ENCODE measurements around the gene S100A9. TPM values are rescaled to one million over a fixed set of nuclear protein-coding genes. Genes with fewer than 3 reads are reported as not detected.
"Not testable (repeated sequence)": the region's sequence is repeated elsewhere in the genome, so short reads cannot be mapped to it uniquely, and the experiment has no call there.

Gene S100A9
- polyA plus RNA-seq, 1 donor from 2014 or later: not detected

DNA sequence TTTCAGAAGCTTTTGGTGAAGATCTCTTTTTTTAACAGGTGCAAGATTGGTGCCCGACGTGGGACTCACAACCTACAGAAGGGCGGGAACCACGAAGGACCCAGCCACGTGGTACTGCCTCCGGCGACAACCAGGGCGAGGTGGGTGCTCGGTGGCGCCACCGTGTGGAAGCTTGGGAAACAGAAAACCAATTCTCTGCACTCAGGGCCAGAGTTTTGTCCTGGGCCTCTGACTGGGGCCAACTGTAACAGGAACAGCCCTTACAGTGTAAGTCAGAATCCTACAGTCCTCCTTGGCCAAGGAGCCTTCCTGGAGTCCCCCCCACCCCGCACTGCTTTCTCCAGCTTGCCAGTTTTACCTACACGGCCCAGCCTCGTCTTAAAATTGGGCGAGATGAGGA is 47.1 kb downstream of the S100A9 start:
- Histone ChIP-seq H4K20me1 (ENCODE audit: insufficient read depth) (no peaks in the 10 kb centered on the region), H3K9me3 (ENCODE audit: low read length) (no peaks in the 10 kb centered on the region), H3K4me3 (ENCODE audit: low read length) (no peak overlapping the region), H2AFZ (ENCODE audit: low read depth, low read length) (no peak overlapping the region), H3K27me3 (ENCODE audit: insufficient read depth, low read depth, low read length) (no peaks in the 10 kb centered on the region), H3K27ac (ENCODE audit: low read length) (no peak overlapping the region), H3K79me2 (replicated peaks; ENCODE audit: insufficient read depth, low read length) (no peaks in the 10 kb centered on the region), H3K4me2 (ENCODE audit: low read length) (no peak overlapping the region), H3K36me3 (ENCODE audit: insufficient read depth, low read length) (no peaks in the 10 kb centered on the region), H3K9me2 (ENCODE audit: insufficient read depth, low read length) (no peaks in the 10 kb centered on the region), H3K9ac (ENCODE audit: low read length) (no peak overlapping the region), H3F3A (ENCODE audit: insufficient read depth, low read length, poor library complexity, severe bottlenecking) (no peaks in the 10 kb centered on the region)
- TF ChIP-seq, protein P1, sequence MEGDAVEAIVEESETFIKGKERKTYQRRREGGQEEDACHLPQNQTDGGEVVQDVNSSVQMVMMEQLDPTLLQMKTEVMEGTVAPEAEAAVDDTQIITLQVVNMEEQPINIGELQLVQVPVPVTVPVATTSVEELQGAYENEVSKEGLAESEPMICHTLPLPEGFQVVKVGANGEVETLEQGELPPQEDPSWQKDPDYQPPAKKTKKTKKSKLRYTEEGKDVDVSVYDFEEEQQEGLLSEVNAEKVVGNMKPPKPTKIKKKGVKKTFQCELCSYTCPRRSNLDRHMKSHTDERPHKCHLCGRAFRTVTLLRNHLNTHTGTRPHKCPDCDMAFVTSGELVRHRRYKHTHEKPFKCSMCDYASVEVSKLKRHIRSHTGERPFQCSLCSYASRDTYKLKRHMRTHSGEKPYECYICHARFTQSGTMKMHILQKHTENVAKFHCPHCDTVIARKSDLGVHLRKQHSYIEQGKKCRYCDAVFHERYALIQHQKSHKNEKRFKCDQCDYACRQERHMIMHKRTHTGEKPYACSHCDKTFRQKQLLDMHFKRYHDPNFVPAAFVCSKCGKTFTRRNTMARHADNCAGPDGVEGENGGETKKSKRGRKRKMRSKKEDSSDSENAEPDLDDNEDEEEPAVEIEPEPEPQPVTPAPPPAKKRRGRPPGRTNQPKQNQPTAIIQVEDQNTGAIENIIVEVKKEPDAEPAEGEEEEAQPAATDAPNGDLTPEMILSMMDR (IDR thresholded peaks at IDR 0.05; ENCODE audit: poor library complexity, severe bottlenecking): no peak
- TF ChIP-seq EZH2 (IDR thresholded peaks at IDR 0.05; ENCODE audit: borderline replicate concordance, insufficient read depth, low read length, poor library complexity, severe bottlenecking) (no peak), POLR2AphosphoS5 (IDR thresholded peaks at IDR 0.05) (no peak), MXI1 (conservative IDR thresholded peaks at IDR 0.05; ENCODE audit: poor library complexity, severe bottlenecking) (no peak), EP300 (conservative IDR thresholded peaks at IDR 0.05; ENCODE audit: poor library complexity, severe bottlenecking) (no peak), SMC3 (conservative IDR thresholded peaks at IDR 0.05; ENCODE audit: poor library complexity) (no peak), TAF1 (IDR thresholded peaks at IDR 0.05; ENCODE audit: low read depth) (no peak), RAD21 (conservative IDR thresholded peaks at IDR 0.05) (no peak)
- TF ChIP-seq, protein P2, sequence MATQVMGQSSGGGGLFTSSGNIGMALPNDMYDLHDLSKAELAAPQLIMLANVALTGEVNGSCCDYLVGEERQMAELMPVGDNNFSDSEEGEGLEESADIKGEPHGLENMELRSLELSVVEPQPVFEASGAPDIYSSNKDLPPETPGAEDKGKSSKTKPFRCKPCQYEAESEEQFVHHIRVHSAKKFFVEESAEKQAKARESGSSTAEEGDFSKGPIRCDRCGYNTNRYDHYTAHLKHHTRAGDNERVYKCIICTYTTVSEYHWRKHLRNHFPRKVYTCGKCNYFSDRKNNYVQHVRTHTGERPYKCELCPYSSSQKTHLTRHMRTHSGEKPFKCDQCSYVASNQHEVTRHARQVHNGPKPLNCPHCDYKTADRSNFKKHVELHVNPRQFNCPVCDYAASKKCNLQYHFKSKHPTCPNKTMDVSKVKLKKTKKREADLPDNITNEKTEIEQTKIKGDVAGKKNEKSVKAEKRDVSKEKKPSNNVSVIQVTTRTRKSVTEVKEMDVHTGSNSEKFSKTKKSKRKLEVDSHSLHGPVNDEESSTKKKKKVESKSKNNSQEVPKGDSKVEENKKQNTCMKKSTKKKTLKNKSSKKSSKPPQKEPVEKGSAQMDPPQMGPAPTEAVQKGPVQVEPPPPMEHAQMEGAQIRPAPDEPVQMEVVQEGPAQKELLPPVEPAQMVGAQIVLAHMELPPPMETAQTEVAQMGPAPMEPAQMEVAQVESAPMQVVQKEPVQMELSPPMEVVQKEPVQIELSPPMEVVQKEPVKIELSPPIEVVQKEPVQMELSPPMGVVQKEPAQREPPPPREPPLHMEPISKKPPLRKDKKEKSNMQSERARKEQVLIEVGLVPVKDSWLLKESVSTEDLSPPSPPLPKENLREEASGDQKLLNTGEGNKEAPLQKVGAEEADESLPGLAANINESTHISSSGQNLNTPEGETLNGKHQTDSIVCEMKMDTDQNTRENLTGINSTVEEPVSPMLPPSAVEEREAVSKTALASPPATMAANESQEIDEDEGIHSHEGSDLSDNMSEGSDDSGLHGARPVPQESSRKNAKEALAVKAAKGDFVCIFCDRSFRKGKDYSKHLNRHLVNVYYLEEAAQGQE (IDR thresholded peaks at IDR 0.05; ENCODE audit: borderline replicate concordance): no peak

DNA sequence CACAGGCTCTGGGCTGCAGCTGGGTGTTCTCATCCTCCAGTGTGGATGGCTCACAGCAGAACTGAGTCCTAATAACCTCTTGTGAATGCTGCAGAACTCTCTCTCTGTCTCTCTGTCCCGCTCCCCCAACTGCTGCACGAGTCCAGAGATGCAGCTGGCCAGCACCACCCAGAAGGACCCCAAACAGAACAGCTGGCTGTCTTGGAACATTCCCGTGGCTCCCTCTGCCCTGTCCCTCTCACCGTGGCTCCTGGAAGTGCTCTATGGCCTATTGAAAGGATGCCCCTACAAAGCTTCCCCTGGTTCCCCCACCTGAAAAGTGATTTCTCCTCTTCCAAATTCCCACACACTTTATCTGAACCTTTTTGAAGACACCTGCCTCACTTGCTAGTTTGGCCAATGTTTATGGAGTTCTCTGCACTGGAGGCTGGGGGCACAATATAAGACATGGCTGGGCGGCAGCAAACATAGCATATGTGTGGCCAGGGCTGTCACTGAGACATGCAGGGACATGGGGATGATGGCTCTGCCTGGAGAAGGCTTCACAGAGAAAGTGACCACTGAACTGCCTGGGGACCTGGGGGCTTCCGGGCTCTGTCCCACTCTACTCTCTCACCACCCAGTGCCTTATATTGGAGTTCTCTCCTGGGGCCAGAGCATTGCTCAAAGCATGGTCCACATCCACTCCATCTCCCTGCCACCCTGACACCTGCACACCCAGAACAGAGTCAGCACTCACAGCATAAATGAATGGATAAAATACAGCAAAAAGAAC is 48.4 kb downstream of the S100A9 start:
- not testable (repeated sequence) for H3K27ac ChIP-seq (ENCODE audit: low read length); H2AFZ ChIP-seq (ENCODE audit: low read depth, low read length); H4K20me1 ChIP-seq (ENCODE audit: insufficient read depth); H3K9ac ChIP-seq (ENCODE audit: low read length); H3K9me3 ChIP-seq (ENCODE audit: low read length); H3K9me2 ChIP-seq (ENCODE audit: insufficient read depth, low read length); H3K4me3 ChIP-seq (ENCODE audit: low read length); H3K4me2 ChIP-seq (ENCODE audit: low read length); H3F3A ChIP-seq (ENCODE audit: insufficient read depth, low read length, poor library complexity, severe bottlenecking); H3K79me2 ChIP-seq (replicated peaks; ENCODE audit: insufficient read depth, low read length); H3K27me3 ChIP-seq (ENCODE audit: insufficient read depth, low read depth, low read length); H3K36me3 ChIP-seq (ENCODE audit: insufficient read depth, low read length)

DNA sequence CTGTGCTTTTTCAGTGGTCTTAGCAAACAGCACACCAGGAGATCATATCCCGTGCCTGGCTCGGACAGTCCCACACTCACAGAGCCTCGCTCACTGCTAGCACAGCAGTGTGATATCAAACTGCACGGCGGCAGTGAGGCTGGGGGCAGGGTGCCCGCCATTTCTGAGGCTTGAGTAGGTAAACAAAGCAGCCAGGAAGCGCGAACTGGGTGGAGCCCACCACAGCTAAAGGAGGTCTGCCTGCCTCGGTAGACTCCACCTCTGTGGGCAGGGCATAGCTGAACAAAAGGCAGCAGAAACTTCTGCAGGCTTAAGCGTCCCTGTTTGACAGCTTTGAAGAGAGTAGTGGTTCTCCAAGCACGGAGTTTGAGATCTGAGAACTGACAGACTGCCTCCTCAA is 49.6 kb downstream of the S100A9 start:
- H3K9me3 ChIP-seq (ENCODE audit: low read length); H3K27ac ChIP-seq (ENCODE audit: low read length); H3K4me3 ChIP-seq (ENCODE audit: low read length); H4K20me1 ChIP-seq (ENCODE audit: insufficient read depth); H3K27me3 ChIP-seq (ENCODE audit: insufficient read depth, low read depth, low read length); H3K36me3 ChIP-seq (ENCODE audit: insufficient read depth, low read length); H3K9ac ChIP-seq (ENCODE audit: low read length); H3K9me2 ChIP-seq (ENCODE audit: insufficient read depth, low read length); H3K4me2 ChIP-seq (ENCODE audit: low read length); H3K79me2 ChIP-seq (replicated peaks; ENCODE audit: insufficient read depth, low read length); H3F3A ChIP-seq (ENCODE audit: insufficient read depth, low read length, poor library complexity, severe bottlenecking); H2AFZ ChIP-seq (ENCODE audit: low read depth, low read length): not testable (repeated sequence)

Small RNA genes lying within 50 kb of the gene (small RNA-seq; reads per million reads assigned to genes)
- gene RNU6-160P: 0 reads per million in 3 experiments
- 0 reads per million in 3 experiments for gene S100A15A

Other genes starting within 250 kb of the S100A9 start
- not detected in 2 replicates for gene SPRR2F, start 244.3 kb upstream of the S100A9 start, polyA plus RNA-seq
- gene SPRR2G, start 207.0 kb upstream of the S100A9 start, polyA plus RNA-seq: not detected in 2 replicates
- gene LELP1, start 154.4 kb upstream of the S100A9 start, polyA plus RNA-seq: not detected in 2 replicates
- gene PRR9, start 140.3 kb upstream of the S100A9 start, polyA plus RNA-seq: not detected in 2 replicates
- gene LORICRIN, start 98.2 kb upstream of the S100A9 start, polyA plus RNA-seq: 0.42 and 1.3 TPM in 2 replicates
- gene PGLYRP3, start 44.9 kb upstream of the S100A9 start, polyA plus RNA-seq: not detected in 2 replicates
- not detected in 2 replicates for gene PGLYRP4, start 9.0 kb upstream of the S100A9 start, polyA plus RNA-seq
- not detected in 2 replicates for gene S100A12, start 17.8 kb downstream of the S100A9 start, polyA plus RNA-seq
- gene S100A8, start 33.2 kb downstream of the S100A9 start, polyA plus RNA-seq: not detected in 2 replicates
- gene S100A7A, start 58.7 kb downstream of the S100A9 start, polyA plus RNA-seq: 0.24 TPM in 1 of 2 replicates, not detected in the other
- not detected in 2 replicates for gene S100A7, start 102.8 kb downstream of the S100A9 start, polyA plus RNA-seq
- not detected in 2 replicates for gene S100A6, start 178.1 kb downstream of the S100A9 start, polyA plus RNA-seq
- not detected in 2 replicates for gene S100A5, start 183.1 kb downstream of the S100A9 start, polyA plus RNA-seq
- not detected in 2 replicates for gene S100A4, start 188.0 kb downstream of the S100A9 start, polyA plus RNA-seq
- gene S100A3, start 191.4 kb downstream of the S100A9 start, polyA plus RNA-seq: not detected in 2 replicates
- gene S100A2, start 208.0 kb downstream of the S100A9 start, polyA plus RNA-seq: not detected in 2 replicates

All from neural cell (in vitro differentiated cells).